HG03521 (cell line): Measurements from ENCODE around the gene AGPS.

Source experiments
- ATAC-seq: cut with Tn5 transposase; IDR thresholded peaks from one replicate; pipeline ENCODE4 v1.9.1; 2021; ENCODE audit warnings: mild to moderate bottlenecking, moderate library complexity; ENCODE audit not compliant: unreplicated experiment

Gene AGPS

DNA sequence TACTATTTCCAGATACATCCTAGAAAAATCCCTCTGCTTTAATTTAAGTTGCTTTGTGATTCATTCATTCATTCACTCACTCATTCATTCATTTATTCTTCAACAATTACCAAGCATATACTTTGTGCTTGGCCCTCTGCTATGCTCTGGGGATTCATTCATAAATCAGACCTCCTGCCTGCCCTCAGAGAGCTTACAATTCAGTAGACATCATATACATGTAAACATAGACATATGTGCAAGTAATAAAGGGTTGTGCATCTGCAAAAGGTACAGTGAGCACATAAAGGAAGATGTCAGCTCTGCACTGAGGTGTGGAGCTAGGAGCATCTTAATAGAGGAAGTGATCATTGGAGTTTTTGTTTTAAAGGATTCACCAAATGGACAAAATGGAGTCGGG lies 189.4 kb downstream of the AGPS start:
- ATAC-seq: no peak

DNA sequence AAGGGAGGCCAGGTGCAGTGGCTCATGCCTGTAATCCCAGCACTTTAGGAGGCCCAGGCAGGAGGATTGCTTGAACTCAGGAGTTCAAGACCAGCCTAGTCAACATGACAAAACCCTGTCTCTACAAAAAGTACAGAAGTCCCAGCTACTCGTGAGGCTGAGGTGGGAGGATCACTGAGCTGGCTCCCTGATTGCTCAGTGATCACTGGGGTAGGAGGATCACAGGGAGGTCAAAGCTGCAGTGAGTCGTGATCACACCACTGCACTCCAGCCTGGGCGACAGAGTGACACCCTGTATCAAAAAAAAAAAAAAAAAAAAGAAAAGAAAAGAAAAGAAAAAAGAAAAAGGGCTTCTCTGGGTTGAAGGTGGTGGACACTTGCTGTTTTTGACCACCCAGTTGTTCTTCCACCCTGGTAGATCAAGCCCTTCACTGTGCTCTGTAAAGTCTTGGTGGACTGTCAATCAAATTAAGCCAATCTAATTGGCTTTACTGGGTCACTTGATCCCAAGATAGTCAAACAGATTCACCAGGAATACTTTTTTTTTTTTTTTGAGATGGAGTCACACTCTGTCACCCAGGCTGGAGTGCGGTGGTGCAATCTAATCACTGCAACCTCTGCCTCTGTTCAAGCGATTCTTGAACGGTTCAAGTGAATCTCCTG lies 191.6 kb downstream of the AGPS start:
- ATAC-seq: no peak

DNA sequence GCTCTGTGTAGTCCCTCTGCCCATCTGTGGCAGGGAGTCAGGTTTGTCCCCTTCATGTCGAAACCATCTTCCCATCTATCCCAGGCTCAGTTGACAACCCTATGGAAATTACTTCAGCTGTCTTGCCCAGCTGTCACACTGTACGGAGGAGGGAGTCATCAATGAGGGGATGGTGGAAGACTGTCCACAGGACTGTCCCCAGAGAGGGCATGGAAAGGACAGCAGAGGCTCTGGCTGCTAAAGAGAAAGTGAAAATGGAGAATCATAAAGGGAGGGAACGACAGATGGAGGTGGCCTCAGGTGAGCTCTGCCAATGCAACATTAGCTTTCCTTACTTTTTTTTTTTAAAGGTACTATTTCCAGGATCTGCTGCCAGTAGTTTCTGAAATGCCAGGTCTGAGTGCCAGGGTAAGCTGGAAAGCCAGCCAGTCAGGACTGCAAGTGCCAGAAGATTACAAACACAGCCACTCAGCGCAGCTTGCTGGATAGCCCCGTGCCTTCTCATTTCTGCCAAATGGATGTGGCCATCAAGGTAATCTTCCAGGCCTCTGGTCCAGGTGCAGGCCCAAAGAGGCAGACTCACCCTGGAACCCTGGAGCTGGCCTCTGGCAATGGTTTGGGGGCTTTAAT lies 192.8 kb downstream of the AGPS start:
- no peak for ATAC-seq

DNA sequence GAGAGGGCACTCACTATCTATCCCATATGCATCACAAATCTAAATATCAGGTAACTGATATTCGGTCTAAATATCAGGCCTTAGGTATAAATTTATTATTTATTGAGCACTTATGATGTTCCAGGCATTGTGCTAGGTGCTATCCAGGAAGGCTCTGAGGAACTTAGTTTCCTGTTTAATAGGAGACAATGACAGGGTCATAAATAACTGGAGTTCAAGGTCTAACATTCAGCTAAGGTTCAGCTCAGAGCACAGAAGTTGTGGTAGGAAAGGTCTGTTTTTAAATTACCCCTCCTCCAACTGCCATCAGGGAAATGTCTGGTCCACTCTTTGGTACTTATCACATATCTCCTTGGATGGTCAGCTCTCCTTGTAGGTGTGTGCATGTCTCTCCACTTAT lies 193.6 kb downstream of the AGPS start:
- ATAC-seq: no peak

DNA sequence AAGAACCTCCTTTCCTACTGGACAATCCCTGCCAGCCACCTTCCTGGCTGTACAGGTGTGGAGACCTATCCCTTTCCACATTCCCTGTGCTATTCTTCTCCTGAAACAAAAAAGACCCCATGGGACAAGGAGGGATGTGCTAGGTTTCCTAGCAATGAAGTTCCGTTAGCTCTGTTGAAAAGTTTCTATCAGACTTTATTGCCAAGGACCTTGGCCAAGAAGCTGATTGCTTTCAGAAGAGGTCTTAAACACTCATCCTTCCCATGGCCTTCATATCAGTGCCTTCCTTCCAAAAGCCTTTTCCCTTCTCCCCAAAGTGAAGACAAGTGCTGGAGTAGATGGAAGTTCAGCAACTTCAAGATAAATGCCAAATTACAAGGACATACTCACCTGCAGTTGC lies 194.8 kb downstream of the AGPS start:
- ATAC-seq: no peak

DNA sequence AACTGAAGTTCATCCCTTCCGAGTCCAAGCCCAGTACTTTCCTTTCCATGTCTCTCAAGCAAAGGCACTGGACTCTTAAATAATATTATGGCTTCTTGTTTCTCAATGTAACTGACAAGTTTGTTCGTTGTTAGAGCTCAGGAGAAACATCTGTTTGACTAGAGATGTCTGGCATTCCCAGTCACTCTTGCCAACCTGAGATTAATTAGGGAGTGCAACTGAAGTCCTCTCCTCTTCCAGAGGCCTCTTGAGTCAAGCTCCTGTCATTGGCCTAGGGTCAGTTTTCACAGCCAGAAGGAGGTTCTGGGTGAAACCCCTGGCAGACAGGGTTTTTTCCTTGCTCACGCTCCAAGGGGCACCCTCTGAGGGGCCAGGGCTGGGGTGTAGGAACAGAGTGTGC lies 196.1 kb downstream of the AGPS start:
- ATAC-seq: no peak

DNA sequence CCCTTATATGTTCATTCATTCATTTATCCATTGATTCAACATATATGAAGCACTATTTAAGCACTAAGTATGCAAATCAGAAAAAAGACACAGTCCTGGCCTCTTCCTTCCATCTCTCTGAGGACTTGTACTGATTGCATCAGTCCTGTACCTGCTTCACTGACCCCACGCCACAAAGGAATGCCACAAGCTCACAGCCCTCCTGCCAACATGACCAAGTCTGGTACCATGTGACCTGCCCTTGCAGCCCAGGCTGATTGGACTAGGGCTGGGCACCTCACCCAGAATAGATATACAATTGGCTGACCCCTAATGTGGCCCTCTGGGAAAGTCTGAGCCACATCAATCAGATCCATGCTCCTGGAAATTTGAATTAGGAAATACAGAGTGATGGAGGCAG lies 196.6 kb downstream of the AGPS start:
- no peak for ATAC-seq

DNA sequence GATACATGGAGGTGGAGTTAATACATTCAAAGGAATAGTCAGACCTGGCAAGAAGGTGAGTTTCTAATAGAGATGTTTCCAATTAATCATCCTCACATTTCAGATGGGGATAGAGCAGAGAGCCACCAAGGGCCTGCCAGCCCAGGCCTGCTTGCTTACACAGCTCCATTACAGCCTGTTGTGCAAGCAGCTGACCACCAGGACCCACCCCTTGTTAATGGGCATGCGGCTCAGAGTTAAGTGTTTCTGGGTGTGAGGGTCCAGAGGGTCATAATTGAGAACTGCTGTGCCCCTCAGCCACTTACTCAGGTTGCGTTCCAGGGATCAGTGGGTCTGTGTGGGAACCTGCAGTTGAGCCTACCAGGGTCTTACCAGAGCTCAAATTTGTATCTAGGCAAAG lies 199.8 kb downstream of the AGPS start:
- ATAC-seq: no peak

DNA sequence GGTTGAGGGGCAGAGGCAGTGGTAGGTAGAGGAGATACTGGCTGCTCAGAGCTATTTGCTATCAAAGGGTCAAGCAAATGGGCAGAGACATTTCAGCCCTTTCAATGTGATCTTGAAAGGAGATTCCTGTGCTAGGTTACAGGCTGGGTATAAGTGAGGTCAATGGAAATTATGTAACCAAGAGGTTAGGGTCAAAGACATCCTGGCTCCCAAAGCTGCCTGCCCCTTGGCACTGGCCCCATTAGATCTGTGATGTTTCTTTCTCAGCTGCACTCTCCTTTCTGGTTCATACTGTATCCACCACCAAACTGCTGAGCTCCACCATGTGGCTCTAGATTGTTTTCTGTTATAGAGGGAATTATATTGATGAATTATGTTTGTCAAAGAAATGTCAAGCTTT lies 200.4 kb downstream of the AGPS start:
- ATAC-seq: no peak

DNA sequence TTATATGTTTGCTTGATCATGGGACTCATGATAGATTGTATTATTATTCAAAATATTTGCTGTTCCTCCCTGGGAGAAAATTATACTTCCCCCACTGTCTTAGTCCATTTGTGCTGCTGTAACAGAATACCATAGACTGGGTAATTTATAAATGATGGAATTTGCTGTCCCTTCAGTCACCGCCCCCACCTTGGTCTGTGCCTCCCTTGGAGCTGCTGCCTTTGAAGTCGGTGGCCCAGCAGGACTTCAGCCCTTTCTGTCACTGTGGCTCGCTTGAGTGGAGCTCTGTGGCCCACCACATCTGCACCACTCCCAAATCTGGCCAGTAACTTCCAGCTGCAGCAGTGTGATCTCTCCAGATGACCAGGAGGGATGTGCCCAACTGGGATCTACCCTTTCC lies 200.8 kb downstream of the AGPS start:
- no peak for ATAC-seq
